ENCODE measurements around the gene CERCAM. TPM values are rescaled to one million over a fixed set of nuclear protein-coding genes. Genes with fewer than 3 reads are reported as not detected.
A peak's percentile ranks its signal among the peaks of the same experiment; 100 is the strongest.

Gene CERCAM
- total RNA-seq, 2 donors from 2014 or later, result 18.5 to 26.5 TPM

DNA sequence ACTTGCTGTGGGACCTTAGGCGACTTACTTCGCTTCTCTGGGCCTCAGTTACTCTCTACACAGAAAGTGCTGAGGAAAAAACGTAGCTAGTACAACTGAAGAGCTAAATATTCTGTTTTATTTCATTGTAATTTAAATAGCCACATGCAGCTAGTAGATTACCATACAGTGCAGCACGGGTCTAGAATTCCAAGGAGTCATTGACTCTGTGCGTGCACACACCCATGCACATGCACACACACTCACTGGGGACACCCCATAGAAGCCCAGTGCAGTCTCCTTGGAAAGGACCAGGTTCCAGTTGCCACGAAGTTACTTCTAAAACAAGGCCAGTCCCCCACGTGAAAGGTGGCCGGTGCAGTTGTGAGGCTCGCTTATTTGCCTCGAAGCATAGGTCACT is 32.5 kb upstream of the CERCAM start:
- Mint-ChIP-seq H3K36me3 (ENCODE audit: low read depth) (peaks cover 47% of the 10 kb centered on the region), H3K27ac (no peak overlapping the region), H3K4me3 (no peak overlapping the region), H3K4me1 (peaks cover 16% of the 10 kb centered on the region), H3K9me3 (no peaks in the 10 kb centered on the region), H3K27me3 (ENCODE audit: insufficient read depth) (peaks cover 90% of the 10 kb centered on the region)
- no peak overlapping the region for H3K9ac ChIP-seq (ENCODE audit: extremely low read depth, low read length, poor library complexity, severe bottlenecking)
- H3K9me3 ChIP-seq (ENCODE audit: control insufficient read depth, low read length), result no peaks in the 10 kb centered on the region
- no peak overlapping the region for H3K4me3 ChIP-seq (ENCODE audit: low read length)
- WGBS, 2 experiments (ENCODE audit: insufficient coverage in 1 of 2, insufficient read length in 1 of 2), result 91% methylated on average over 7 to 10 of the region's 10 CpGs
- DNase-seq, result no peak
- peak overlapping the region; percentile 98 for H3K27ac ChIP-seq (ENCODE audit: low read depth, low read length)
- TF ChIP-seq, protein P1, sequence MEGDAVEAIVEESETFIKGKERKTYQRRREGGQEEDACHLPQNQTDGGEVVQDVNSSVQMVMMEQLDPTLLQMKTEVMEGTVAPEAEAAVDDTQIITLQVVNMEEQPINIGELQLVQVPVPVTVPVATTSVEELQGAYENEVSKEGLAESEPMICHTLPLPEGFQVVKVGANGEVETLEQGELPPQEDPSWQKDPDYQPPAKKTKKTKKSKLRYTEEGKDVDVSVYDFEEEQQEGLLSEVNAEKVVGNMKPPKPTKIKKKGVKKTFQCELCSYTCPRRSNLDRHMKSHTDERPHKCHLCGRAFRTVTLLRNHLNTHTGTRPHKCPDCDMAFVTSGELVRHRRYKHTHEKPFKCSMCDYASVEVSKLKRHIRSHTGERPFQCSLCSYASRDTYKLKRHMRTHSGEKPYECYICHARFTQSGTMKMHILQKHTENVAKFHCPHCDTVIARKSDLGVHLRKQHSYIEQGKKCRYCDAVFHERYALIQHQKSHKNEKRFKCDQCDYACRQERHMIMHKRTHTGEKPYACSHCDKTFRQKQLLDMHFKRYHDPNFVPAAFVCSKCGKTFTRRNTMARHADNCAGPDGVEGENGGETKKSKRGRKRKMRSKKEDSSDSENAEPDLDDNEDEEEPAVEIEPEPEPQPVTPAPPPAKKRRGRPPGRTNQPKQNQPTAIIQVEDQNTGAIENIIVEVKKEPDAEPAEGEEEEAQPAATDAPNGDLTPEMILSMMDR (conservative IDR thresholded peaks at IDR 0.05), result no peak
- peaks cover 43% of the 10 kb centered on the region for H3K27me3 ChIP-seq (ENCODE audit: control insufficient read depth, insufficient read depth, low read length, poor library complexity, severe bottlenecking)
- H3K36me3 ChIP-seq (ENCODE audit: control insufficient read depth, insufficient read depth, low read length), result peaks cover 45% of the 10 kb centered on the region
- no peaks in the 10 kb centered on the region for H3K4me1 ChIP-seq (ENCODE audit: control insufficient read depth, insufficient read depth, low read length)

DNA sequence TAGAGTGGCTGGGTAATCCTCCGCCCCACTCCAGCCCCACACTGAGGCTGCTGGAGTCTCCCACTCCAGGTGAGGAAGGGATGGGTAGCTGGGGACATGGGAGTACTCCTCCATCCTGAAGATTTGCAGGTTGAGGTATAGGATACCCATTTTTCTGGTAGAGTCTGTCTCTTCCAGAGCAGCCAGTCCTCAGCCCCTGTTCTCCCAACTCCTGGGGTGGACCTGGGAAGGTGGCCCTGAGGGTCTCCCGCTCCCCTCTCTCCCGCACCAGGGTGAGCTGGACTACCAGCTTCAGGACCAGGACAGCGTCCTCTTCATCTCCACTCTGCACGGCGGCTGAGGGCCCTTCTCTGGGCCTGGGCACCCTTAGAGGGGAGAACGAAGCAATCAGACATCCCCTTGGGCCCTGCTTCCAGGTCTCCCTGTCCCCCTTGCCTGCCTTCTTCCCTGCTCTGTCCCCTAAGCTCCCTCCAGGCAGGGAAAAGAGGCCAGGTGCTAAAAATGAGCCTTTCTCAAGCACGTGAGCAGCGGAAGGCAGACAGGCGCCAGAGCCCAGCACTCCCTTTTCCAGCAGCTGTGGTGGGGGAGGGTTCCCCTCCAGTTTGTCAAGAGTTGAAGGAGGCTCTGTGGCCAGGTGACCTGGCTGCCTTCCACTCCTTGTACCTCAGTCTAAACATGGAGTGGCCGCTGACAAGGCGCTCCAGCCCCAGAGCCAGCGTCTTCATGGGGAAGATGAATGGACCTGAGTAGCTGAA is 31.1 kb upstream of the CERCAM start:
- H3K4me1 ChIP-seq (ENCODE audit: control insufficient read depth, insufficient read depth, low read length), result no peaks in the 10 kb centered on the region
- no peaks in the 10 kb centered on the region for H3K9me3 ChIP-seq (ENCODE audit: control insufficient read depth, low read length)
- Mint-ChIP-seq H3K27me3 (ENCODE audit: insufficient read depth) (peaks cover 90% of the 10 kb centered on the region), H3K9me3 (no peaks in the 10 kb centered on the region), H3K4me1 (peaks cover 19% of the 10 kb centered on the region), H3K4me3 (no peak overlapping the region), H3K27ac (no peak overlapping the region), H3K36me3 (ENCODE audit: low read depth) (peaks cover 44% of the 10 kb centered on the region)
- TF ChIP-seq, protein P1 (conservative IDR thresholded peaks at IDR 0.05), result no peak
- H3K9ac ChIP-seq (ENCODE audit: extremely low read depth, low read length, poor library complexity, severe bottlenecking), result no peak overlapping the region
- DNase-seq, result no peak
- peaks cover 57% of the 10 kb centered on the region for H3K27me3 ChIP-seq (ENCODE audit: control insufficient read depth, insufficient read depth, low read length, poor library complexity, severe bottlenecking)
- peak overlapping the region; percentile 96 for H3K27ac ChIP-seq (ENCODE audit: low read depth, low read length)
- no peak overlapping the region for H3K4me3 ChIP-seq (ENCODE audit: low read length)
- peaks cover 36% of the 10 kb centered on the region for H3K36me3 ChIP-seq (ENCODE audit: control insufficient read depth, insufficient read depth, low read length)
- 76 to 89% methylated on average over 10 to 13 of the region's 13 CpGs for WGBS, 2 experiments (ENCODE audit: insufficient coverage in 1 of 2, insufficient read length in 1 of 2)

DNA sequence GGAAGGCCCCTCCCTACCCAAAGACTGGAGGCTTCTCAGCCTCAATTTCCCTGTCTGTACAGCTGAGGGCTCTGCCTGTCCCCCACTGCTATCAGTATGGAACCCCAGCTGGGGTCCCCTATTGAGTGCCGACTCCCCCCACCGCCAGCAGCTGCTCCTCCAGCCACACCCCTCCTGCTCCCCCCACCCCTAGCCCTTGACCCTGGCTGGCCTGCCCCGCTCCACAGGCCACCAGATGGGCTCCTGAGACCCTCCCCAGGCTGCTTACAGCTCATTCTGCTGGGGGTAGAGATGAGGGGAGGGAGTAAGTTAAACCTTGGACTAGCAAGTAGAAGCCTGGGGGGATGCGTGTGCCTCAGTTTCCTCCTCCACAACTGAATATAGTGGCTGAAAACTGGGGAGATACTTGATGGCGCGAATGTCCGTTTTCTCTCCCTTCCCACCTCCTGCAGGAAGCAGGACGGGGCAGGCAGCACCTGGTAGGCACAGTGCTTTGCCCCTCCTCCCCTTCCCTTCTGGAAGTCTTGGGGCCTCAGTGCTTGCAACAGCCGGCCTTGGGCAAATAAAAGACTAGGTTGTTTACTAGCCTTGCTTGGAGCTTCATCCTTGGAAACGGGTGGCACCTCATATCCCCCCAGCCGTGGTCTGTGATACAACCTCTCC is 30.4 kb upstream of the CERCAM start:
- Histone ChIP-seq H3K27ac (ENCODE audit: low read depth, low read length) (peak overlapping the region; percentile 96), H3K4me3 (ENCODE audit: low read length) (no peak overlapping the region), H3K36me3 (ENCODE audit: control insufficient read depth, insufficient read depth, low read length) (peaks cover 31% of the 10 kb centered on the region), H3K4me1 (ENCODE audit: control insufficient read depth, insufficient read depth, low read length) (no peaks in the 10 kb centered on the region), H3K9me3 (ENCODE audit: control insufficient read depth, low read length) (no peaks in the 10 kb centered on the region), H3K27me3 (ENCODE audit: control insufficient read depth, insufficient read depth, low read length, poor library complexity, severe bottlenecking) (peaks cover 64% of the 10 kb centered on the region), H3K9ac (ENCODE audit: extremely low read depth, low read length, poor library complexity, severe bottlenecking) (no peak overlapping the region)
- Mint-ChIP-seq H3K27ac (no peak overlapping the region), H3K4me3 (no peak overlapping the region), H3K36me3 (ENCODE audit: low read depth) (peaks cover 37% of the 10 kb centered on the region), H3K9me3 (no peaks in the 10 kb centered on the region), H3K4me1 (peaks cover 12% of the 10 kb centered on the region), H3K27me3 (ENCODE audit: insufficient read depth) (peaks cover 90% of the 10 kb centered on the region)
- no peak for DNase-seq
- WGBS, 2 experiments (ENCODE audit: insufficient coverage in 1 of 2, insufficient read length in 1 of 2), result 72 to 88% methylated on average over 5 to 11 of the region's 11 CpGs
- TF ChIP-seq, protein P1 (conservative IDR thresholded peaks at IDR 0.05), result no peak
